ENCODE measurements around the gene TMEM215.
"Not testable (repeated sequence)": the region's sequence is repeated elsewhere in the genome, so short reads cannot be mapped to it uniquely, and the experiment has no call there.

TMEM215 gene, protein sequence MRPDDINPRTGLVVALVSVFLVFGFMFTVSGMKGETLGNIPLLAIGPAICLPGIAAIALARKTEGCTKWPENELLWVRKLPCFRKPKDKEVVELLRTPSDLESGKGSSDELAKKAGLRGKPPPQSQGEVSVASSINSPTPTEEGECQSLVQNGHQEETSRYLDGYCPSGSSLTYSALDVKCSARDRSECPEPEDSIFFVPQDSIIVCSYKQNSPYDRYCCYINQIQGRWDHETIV

DNA sequence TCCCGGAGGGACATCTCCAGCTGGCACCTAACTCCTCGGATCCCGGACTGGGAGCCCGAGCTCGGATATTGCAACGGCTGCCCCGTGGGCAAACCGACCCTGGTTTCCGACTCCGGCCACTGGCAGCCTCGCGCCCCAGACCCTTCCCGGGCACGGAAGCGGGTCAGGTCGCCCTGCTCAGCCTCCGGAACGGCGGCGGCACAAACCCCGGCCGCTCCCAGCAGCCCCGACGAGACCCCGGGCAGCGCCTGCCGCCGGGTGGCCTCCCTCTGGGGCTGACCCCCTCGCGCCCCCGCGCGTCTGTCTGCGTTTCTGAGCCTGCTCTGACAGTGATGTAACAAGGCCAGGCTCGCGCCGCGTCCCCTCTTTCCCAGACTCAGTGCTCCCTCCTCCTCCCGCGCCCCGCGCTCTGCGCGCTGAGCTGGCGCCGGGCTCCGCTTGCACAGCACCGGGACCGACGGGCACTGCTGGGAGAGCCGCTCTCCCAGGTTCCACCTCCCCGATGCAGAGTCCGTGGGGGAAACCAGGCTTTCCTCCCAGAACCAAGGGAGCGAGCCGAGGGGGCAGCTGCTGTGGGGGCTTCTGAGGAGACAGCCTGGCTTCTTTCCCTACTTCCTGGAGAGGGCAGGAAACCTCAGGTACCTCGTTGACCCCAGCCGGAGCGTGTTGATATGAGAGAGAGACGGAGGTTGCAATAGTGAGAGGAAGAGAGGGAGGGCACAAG, at the start of gene TMEM215:
TMEM215 (plus strand) TSS at position 373 of the 724 bp plus-strand sequence. CDS start 644 bp downstream, outside the sequence.
- no peak for DNase-seq (ENCODE audit: low read depth)

DNA sequence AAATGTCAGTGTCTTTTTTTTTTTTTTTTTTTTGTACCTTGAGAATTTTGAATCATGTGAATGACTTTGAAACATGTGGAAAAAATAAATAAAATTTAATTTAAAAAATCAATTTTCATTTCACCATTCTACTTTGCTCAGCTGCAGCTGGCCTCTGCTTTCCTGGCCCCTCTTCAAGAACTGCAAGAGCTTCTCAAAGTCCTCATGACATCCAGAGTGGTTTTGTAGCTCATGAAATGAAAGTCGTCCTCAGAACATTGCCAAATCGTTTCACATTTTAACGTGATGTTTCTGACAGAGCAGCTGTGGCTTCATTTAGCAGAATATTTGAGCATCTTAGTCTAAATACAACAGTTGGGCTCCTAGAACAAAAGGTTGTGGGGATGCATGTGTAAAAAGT, 47.9 kb upstream of the TMEM215 start:
- no peak for DNase-seq (ENCODE audit: low read depth)

DNA sequence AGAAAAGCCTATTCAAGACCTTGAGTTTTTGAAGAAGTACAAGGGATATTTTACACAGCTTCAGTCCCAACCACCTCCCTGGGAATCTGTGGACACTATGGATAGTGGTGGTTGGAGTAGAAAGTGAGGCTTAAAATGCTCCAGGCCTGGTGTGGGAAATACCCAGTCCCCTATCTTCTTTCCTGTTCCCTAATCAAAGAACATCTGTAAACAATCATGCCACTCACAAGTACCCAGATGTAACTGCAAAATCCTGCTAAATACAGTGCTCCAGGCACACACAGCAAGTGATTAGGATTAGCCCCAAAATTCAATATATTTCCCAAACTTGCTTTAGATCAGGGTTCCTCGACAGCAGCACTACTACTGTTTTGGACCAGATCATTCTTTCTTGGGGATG, 46.0 kb upstream of the TMEM215 start:
- no peak for DNase-seq (ENCODE audit: low read depth)

DNA sequence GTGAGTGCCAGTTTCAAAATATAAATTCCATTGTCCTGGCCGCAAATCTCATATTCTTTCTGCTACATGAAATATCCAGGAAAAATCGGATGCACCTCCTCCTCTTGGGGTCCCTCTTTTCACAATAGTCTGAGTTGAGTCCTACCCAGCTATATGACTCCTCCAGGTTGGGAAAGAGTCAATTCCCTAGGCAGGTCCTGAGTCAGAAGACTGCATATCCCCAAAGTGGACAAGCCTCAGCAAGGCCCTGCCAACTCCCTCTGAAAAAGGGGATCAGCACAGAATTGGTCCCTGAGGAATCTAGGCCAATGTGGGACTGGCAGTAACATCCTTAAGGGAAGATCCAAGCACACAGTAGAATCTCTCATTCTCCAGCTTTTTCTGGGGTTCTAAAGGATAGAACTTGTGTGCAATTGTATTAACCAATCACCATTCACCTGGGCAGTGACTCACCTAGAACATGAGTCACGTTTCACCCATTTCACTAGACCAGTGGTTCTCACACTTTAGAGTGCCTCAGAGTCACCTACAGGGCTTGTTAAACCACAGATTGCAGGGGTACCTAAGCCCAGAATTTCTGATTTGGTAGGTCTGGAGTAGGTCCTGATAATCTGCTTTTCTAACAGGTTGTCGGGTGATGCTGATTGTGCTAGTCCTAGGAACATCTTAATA, 44.7 kb upstream of the TMEM215 start:
- DNase-seq (ENCODE audit: low read depth), result no peak

DNA sequence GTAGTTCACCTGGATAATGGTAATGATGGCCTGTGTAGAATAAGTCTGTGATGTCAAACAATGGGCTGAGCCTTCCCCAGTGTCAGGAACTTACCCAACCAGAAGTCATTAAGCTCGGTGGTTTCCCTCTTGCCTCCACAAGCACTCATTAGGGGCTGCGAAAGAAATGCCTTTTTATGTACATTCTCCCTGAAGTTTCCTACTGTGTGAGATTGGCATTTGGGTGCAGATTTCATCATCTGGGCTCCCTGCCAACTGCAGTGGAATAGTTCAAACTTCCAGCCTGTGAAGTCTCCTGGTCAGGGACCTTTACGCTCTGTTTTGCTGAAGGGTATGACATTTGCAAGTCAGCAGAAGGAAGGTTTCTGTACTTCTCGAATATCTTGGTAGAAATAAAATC, 41.6 kb upstream of the TMEM215 start:
- DNase-seq (ENCODE audit: low read depth), result no peak

DNA sequence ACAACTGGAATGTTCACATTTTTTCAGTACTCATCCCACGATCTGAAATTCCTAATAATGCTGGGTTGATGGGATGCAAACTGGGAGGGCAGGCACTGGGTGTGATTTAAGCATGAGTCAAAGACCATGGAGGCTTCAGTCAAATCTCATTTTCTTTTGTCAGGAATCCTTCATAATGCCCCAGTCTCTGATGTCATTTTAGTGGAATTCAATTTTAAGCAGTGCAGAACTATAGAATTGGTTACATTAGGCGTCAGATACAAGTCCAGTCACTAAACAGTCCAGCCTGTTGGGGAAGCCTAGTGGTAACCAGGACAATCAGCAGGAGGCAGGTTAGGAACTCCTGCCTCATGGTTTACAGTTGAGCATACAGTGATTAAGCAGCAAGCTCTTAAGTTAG, 41.0 kb upstream of the TMEM215 start:
- no peak for DNase-seq (ENCODE audit: low read depth)

DNA sequence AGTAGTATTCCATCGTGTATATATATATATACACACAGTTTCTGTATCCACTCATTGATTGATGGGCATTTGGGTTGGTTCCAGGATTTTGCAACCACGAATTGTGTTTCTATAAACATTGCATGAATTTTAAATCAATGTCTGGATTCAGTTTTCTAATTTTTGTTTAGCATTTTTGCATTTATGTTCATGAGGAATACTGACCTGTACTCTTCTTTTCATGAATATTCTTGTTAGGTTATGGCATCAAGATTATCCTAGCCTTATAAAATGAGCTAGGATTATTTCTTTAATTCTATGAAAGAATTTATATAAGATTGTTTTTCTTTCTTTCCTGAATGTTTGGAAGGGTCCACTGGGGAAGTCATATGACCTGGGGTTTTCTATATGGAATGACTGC, 35.3 kb upstream of the TMEM215 start:
- no peak for DNase-seq (ENCODE audit: low read depth)

DNA sequence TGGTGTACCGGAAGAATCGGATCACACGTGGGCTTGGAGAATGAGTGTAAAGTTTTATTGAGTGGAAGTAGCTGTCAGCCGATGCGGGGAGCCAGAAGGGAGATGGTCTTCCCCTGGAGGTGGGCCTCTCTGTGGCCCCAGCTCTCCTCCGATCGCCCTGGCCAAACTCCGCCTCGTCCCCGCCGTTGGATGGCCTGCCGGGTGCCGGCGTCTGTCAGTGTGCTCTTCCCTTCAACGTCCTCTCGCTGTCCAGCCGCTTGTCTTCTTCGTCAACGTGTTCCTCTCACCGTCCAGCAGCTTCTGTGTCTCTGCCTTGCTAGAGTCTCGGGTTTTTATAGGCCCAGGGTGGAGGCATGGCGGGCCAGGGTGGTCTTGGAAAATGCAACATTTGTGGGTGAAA, 27.6 kb upstream of the TMEM215 start:
- no peak for DNase-seq (ENCODE audit: low read depth)

DNA sequence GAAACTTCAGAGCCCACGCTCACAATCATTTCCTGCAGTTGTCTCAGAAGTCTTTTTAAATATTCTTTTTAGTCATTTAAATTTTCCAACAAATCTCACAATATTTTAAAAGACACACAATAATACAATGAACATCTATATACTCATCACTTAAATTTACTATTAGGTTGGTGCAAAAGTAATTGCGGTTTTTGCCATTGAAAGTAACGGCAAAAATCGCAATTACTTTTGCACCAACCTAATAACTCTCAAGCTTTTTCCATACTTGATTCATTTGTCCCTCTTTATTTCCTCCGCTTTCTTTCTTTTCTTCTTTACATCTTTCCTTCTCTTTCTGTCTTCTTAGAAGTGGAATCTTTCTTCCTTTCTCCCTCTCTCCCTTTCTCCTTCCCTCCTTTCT, 19.2 kb upstream of the TMEM215 start:
- DNase-seq (ENCODE audit: low read depth), result no peak

DNA sequence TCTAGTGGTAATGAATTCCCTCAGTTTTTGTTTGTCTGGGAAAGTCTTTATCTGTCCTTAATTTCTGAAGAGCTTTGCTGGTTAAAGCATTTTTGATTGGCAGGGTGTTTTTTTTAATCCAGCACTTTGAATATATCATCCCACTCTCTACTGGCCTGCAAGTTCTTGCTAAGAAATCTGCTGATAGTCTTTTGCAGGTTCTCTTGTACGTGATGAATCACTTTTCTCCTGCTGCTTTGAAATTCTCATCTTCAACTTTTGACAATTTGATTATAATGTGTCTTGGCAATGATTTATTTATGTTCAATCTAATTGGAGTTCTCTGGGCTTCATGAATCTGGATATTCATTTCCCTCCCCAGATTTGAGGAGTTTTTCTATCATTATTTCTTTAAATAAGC, 8.1 kb upstream of the TMEM215 start:
- DNase-seq (ENCODE audit: low read depth), result no peak

DNA sequence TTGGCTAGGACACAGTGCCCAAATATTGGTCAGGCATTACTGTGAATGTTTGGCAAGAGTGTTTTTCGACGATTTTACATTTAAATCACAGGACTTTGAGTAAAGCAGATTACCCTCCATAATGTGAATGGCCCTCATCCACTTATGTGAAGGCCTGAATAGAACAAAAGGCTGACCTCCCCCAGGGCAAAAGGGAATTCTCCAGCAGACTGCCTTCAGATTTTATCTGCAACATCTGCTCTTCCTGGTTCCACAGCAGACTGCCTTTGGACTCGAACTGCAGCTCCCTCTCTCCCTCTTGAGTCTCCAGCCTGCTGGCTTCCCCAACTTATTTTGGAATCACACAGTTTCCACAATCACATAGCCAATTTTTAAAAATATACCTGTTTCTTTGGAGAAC, 7.1 kb upstream of the TMEM215 start:
- DNase-seq (ENCODE audit: low read depth), result no peak

DNA sequence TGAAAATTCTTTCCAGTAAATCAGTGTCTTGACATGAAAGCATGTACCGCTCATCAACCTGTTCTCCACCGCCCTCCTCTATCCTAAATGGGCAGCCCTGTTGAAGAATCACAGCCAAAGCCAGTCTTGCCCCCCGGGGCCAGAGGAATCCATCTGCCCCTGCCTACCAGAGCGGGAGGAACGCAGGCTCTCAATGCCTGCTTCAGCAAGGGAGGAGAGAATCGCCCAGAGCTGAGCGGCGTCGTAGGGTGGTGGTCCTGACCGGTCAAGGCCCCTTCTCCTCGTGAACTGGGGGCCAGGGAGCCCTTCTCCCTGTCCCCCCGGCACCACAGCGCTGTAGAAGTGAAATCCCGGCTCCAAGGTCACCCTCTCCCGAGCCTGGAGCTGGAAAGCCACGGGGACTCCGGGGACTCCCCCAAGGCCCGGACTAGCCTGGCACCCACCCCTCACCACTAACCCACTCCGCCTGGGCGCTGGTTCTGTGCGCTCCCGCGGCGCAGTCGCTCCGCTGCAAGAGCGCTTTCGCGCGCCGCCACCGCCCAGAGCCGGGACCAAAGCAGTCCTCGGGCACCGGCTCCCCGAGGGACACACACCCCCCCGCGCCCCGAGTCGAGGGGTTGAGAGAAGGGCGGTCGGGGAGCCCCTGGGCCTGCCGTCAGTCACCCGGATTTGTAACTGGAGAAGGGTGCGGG, 718 bp upstream of the TMEM215 start:
- DNase-seq (ENCODE audit: low read depth), result no peak

DNA sequence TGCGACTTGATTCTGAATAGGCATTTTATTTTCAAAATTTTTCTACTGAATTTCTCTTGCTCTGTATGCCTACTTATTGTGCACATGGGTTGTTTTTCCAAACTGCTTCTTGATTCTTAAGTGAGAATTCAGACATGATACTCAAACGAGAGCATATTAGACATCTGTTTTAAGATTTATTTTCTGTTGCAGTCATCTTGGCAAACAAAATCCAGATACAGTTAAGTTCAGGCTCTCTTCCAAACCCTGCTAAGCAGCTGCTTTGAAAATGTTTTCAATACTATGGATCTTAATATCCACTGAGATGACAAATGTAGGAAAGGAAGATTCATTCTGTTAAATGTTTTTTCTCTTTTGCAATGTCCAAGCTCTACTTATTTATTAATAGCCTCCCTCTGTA, 4.5 kb downstream of the TMEM215 start:
- no peak for DNase-seq (ENCODE audit: low read depth)

DNA sequence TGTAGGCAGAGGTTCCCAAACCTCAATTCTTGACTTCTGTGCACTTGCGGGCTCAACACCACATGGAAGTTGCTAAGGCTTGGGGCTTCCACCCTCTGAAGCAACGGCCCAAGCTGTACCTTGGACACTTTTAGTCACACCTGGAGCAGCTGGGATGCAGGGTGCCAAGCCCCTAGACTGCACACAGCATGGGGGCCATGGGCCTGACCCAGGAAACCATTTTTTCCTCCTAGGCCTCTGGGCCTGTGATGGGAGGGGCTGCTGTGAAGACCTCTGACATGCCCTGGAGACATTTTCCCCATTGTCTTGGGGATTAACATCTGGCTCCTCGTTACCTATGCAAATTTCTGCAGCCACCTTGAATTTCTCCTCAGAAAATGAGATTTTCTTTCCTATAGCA, 12.7 kb downstream of the TMEM215 start:
- DNase-seq (ENCODE audit: low read depth), result not testable (repeated sequence)

DNA sequence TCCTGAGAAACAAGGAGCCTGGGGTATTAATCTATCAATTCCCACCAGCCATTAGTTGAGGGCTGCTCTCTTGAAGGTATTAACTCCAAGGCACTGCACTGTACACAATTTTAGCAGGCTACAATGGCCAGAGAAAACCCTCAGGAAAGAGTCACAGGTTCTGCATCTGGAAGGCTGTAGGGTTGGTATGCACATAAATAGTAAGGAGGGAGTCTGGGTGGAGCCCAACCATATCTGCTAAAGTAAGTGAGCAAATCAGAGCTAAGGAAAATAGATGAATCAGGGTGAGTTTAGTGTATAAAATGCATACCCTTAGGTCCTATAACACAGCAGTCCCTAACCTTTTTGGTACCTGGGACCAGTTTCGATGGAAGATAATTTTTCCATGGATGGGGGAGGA, 18.2 kb downstream of the TMEM215 start:
- no peak for DNase-seq (ENCODE audit: low read depth)

DNA sequence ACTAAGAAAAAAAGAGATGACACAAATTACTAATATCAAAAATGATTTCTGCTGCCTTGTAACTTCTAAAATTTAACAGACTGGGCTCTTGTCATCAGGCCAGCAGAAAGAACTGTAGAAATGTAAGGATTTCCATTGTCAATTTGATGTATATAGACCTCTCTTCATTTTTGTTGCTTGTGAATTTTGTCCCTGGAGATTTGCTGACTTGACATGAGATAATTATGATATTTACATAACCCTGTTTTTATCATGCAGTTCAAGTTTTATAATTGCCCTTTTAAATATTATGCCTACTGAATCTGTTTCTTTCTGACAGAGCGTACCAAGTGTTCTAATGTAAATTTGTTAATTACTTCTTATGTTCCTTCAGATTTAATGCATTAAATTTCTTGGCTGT, 23.9 kb downstream of the TMEM215 start:
- no peak for DNase-seq (ENCODE audit: low read depth)

DNA sequence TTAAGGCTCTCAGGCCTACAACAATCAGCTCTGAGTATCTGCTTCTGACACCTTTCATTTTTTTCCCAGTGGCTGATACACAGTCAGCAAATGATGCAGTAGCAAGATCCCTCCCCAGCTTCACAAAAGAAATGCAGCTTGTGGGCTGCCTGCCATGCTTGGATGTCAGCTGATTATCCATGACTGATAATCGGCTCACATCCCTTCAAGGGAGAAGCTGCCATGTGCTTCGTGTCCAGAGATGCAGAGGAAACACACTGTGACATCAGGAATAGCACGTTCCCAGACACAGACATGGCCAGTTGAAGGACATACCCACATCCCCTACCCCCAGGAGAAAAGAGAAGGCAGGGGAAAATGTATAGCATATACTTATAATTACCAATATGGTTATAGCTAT, 27.9 kb downstream of the TMEM215 start:
- no peak for DNase-seq (ENCODE audit: low read depth)

DNA sequence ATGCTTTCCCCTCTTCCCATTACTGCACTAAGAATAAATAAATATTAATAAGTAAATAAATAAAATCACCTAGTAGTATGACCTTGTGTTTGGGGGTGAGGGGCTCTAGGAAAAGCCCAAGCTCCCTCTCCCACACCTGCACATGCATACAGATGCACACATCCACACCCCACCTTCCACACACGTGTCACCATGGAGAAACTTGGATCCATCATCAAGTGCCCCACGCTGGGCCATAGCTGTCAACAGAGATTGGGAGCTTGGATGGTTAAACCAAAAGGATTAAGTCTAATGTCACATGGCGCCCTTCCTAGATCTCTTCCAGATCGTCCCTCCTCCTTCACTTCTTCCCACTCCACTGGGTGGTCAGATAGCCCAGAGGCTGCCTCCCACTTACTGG, 37.0 kb downstream of the TMEM215 start:
- DNase-seq (ENCODE audit: low read depth), result no peak

DNA sequence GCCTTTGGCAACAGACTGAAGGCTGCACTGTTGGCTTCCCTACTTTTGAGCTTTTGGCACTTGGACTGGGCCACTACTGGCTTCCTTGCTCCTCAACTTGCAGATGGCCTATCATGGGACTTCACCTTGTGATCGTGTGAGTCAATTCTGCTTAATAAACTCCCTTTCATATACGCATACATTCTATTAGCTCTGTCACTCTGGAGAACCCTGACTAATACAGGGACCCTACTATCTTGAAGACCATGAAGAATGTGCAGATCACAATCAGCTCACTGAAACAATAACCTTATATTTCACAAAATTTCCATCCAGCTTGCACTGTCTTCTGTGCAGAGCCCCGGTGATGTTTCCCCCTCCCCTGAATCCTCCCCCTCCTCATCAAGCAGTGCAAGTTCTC, 39.8 kb downstream of the TMEM215 start:
- no peak for DNase-seq (ENCODE audit: low read depth)

DNA sequence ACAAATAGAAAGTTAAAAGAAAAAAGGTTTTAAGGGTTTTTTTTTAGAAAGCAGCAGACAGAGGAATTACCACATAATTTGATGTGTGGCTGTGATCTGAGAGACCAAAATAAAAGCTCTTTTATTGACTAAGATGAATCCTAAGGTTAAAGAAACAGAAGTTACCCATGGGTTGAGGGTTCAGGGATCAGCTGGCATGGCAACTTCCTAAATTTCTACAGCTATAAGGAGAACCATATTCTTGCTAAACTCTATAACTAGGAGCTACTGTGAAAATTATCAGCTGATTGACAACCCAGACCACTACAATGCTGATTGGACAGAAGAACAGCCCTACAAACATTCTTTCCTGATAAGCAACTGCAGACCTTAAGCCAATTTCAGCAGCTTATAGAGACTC, 40.2 kb downstream of the TMEM215 start:
- DNase-seq (ENCODE audit: low read depth), result no peak

DNA sequence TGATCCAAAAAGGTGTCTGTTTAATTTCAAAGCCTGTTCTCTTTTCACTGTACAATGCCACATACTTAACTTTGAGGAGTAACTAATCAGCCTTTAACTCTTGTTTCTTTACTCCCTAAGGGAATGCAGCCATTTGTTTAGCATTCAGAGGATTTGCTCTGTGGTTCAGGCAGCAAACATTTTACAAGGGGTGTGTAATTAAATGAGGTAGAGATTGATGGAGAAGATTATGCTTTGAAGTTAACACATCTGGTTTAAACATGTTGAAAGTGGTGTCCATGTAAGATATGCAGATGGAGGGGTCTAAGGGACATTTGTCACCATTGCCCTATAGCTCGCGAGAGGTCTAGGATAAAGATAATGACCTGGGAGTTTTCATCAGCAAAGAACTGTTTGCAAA, 41.9 kb downstream of the TMEM215 start:
- no peak for DNase-seq (ENCODE audit: low read depth)

DNA sequence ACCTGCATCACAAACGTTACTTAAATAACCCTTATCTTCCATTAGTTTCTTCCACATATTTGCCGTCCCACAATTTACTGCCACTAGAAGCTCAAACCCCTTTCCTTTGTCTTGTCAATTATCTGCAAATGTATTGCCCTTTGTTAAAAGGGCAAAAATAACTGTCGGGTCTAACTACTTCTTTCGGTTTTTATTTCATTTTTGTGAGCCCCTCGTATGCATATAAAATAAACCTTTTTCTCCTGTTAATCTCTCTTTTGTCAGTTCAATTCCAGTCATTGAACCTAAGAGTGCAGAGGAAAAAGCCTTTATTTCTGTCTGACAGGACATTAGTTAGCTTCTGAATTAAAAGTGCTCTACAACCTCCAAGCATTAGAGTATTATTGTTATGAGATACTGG, 45.5 kb downstream of the TMEM215 start:
- no peak for DNase-seq (ENCODE audit: low read depth)

DNA sequence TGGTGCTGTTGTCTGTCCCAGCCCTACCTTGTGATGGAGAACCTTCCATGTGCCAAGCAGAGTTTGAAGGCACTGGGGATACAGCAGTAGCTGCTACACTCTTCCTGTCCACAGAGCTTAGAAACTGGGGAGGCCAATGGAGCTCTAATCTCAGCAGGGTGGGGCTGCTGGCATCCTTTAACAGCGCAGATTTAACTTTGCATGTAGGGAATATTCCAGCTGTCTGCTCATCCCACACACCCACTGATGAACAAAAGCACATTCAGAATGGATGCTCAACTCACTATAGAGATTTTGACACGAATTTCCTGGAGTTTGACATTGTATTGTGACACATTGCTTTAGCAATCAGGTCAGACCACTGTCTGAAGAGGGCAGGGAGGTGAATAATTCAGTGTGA, 49.0 kb downstream of the TMEM215 start:
- DNase-seq (ENCODE audit: low read depth), result no peak

All from stromal cell of bone marrow (primary cell).